H9 (cell line): ENCODE results near the gene FABP3. TPM values are rescaled to one million over a fixed set of nuclear protein-coding genes. Genes with fewer than 3 reads are reported as not detected.

Source experiments
- DNase-seq: peaks from one replicate; pipeline ENCODE4 v3.0.0-alpha.2; 2017
- H2AFZ ChIP-seq: one replicate; pipeline ENCODE4 v1.6.1; 2013; ENCODE audit warnings: mild to moderate bottlenecking, low read length, control low read depth, moderate library complexity
- H2AK5ac ChIP-seq: 2 replicates; pipeline ENCODE4 v1.6.1; 2013; ENCODE audit warnings: low read length, control low read depth, mixed read lengths; ENCODE audit not compliant: insufficient read length
- H2BK120ac ChIP-seq: one replicate; pipeline ENCODE4 v1.6.1; 2013; ENCODE audit warnings: low read depth, mild to moderate bottlenecking, low read length, control low read depth, inconsistent platforms; ENCODE audit not compliant: poor library complexity, severe bottlenecking
- H2BK12ac ChIP-seq: 2 replicates; pipeline ENCODE4 v1.6.1; 2013; ENCODE audit warnings: low read length, control low read depth, mixed read lengths, low read depth; ENCODE audit not compliant: insufficient read length
- H2BK15ac ChIP-seq: 2 replicates; pipeline ENCODE4 v1.6.1; 2013; ENCODE audit warnings: low read depth, low read length, control low read depth
- H2BK20ac ChIP-seq: one replicate; pipeline ENCODE4 v1.6.1; 2013; ENCODE audit warnings: low read depth, mild to moderate bottlenecking, low read length, control low read depth, inconsistent platforms; ENCODE audit not compliant: poor library complexity, severe bottlenecking
- H2BK5ac ChIP-seq: 2 replicates; pipeline ENCODE4 v1.6.1; 2013; ENCODE audit warnings: low read length, control low read depth, mixed read lengths; ENCODE audit not compliant: insufficient read length
- H3K14ac ChIP-seq: 2 replicates; pipeline ENCODE4 v1.6.1; 2013; ENCODE audit warnings: low read length, control low read depth; ENCODE audit not compliant: insufficient read depth
- H3K18ac ChIP-seq: 2 replicates; pipeline ENCODE4 v1.6.1; 2013; ENCODE audit warnings: low read depth, mild to moderate bottlenecking, mixed read lengths, low read length, control low read depth; ENCODE audit not compliant: insufficient read length
- H3K23ac ChIP-seq: 2 replicates; pipeline ENCODE4 v1.6.1; 2013; ENCODE audit warnings: low read length, control low read depth, mixed read lengths, low read depth; ENCODE audit not compliant: insufficient read length
- H3K23me2 ChIP-seq: 2 replicates; pipeline ENCODE4 v1.6.1; 2013; ENCODE audit warnings: low read depth, mild to moderate bottlenecking, mixed read lengths, low read length, control low read depth; ENCODE audit not compliant: insufficient read length, poor library complexity, severe bottlenecking
- H3K27ac ChIP-seq: 2 replicates; pipeline ENCODE4 v1.5.1; 2013; ENCODE audit warnings: low read length, control low read depth, mixed read lengths, low read depth; ENCODE audit not compliant: insufficient read length
- H3K27me3 ChIP-seq: 2 replicates; pipeline ENCODE4 v1.6.1; 2013; ENCODE audit warnings: low read length, control low read depth, inconsistent platforms; ENCODE audit not compliant: insufficient read depth
- H3K4ac ChIP-seq: 2 replicates; pipeline ENCODE4 v1.6.1; 2013; ENCODE audit warnings: low read depth, mild to moderate bottlenecking, control low read depth, inconsistent platforms, low read length, moderate library complexity
- H3K4me1 ChIP-seq: 2 replicates; pipeline ENCODE4 v1.6.1; 2013; ENCODE audit warnings: low read length, control low read depth, inconsistent platforms; ENCODE audit not compliant: insufficient read depth
- H3K4me2 ChIP-seq: 2 replicates; pipeline ENCODE4 v1.6.1; 2013; ENCODE audit warnings: low read length, control low read depth, mixed read lengths; ENCODE audit not compliant: insufficient read length, insufficient read depth
- H3K56ac ChIP-seq: 2 replicates; pipeline ENCODE4 v1.6.1; 2013; ENCODE audit warnings: low read depth, mild to moderate bottlenecking, mixed read lengths, low read length, control low read depth; ENCODE audit not compliant: insufficient read length
- H3K79me1 ChIP-seq: 2 replicates; pipeline ENCODE4 v1.6.1; 2013; ENCODE audit warnings: low read depth, mild to moderate bottlenecking, moderate library complexity, low read length, control low read depth, inconsistent platforms; ENCODE audit not compliant: insufficient read depth, poor library complexity, severe bottlenecking
- H3K79me2 ChIP-seq: 2 replicates; pipeline ENCODE4 v1.6.1; 2013; ENCODE audit warnings: low read length, control low read depth, inconsistent platforms; ENCODE audit not compliant: insufficient read depth
- H3K9ac ChIP-seq: 2 replicates; pipeline ENCODE4 v1.6.1; 2013; ENCODE audit warnings: low read length, control low read depth, mixed read lengths; ENCODE audit not compliant: insufficient read length; ENCODE audit errors: extremely low read depth
- H3K9me3 ChIP-seq: one replicate; pipeline ENCODE4 v1.6.1; 2013; ENCODE audit warnings: low read depth, low read length, inconsistent platforms; ENCODE audit not compliant: control insufficient read depth
- H3T11ph ChIP-seq: one replicate; pipeline ENCODE4 v1.6.1; 2013; ENCODE audit warnings: mild to moderate bottlenecking, low read length, control low read depth, inconsistent platforms
- H4K20me1 ChIP-seq: one replicate; pipeline ENCODE4 v1.6.1; 2013; ENCODE audit not compliant: control insufficient read depth, insufficient read length, insufficient read depth
- H4K5ac ChIP-seq: 2 replicates; pipeline ENCODE4 v1.6.1; 2013; ENCODE audit warnings: low read depth, mild to moderate bottlenecking, mixed read lengths, low read length, control low read depth; ENCODE audit not compliant: insufficient read length
- H4K8ac ChIP-seq: replicated peaks from 2 replicates; pipeline ENCODE4 v1.6.1; 2013; ENCODE audit warnings: low read length, control low read depth, mixed read lengths, low read depth; ENCODE audit not compliant: insufficient read length
- H4K91ac ChIP-seq: 2 replicates; pipeline ENCODE4 v1.6.1; 2013; ENCODE audit warnings: low read depth, mild to moderate bottlenecking, moderate library complexity, mixed read lengths, low read length, control low read depth; ENCODE audit not compliant: insufficient read length
- H3K27ac Mint-ChIP-seq, 3 experiments: 2 replicates in 2 of 3; 3 replicates in 1 of 3; pipeline ENCODE4 v1.8.0; 2020 to 2021; ENCODE audit warnings: mixed read lengths in 3 of 3, mild to moderate bottlenecking in 1 of 3, moderate library complexity in 1 of 3
- H3K27me3 Mint-ChIP-seq: 2 replicates; pipeline ENCODE4 v1.8.0; 2021; ENCODE audit warnings: low read depth, mild to moderate bottlenecking, moderate library complexity, mixed read lengths
- H3K36me3 Mint-ChIP-seq, 3 experiments: 2 replicates in 2 of 3; 3 replicates in 1 of 3; pipeline ENCODE4 v1.8.0; 2020 to 2021; ENCODE audit warnings: low read depth in 3 of 3, mixed read lengths in 3 of 3; ENCODE audit not compliant: insufficient read depth in 1 of 3
- H3K4me1 Mint-ChIP-seq, 2 experiments: 2 replicates each; pipeline ENCODE4 v1.8.0; 2020; ENCODE audit warnings: mixed read lengths in 2 of 2
- H3K4me3 Mint-ChIP-seq, 2 experiments: 2 replicates in 1 of 2; 3 replicates in 1 of 2; pipeline ENCODE4 v1.8.0; 2020 to 2021; ENCODE audit warnings: mild to moderate bottlenecking in 2 of 2, mixed read lengths in 2 of 2, moderate library complexity in 1 of 2
- H3K9me3 Mint-ChIP-seq, 2 experiments: 2 replicates in 1 of 2; 3 replicates in 1 of 2; pipeline ENCODE4 v1.8.0; 2020; ENCODE audit warnings: mild to moderate bottlenecking in 2 of 2, mixed read lengths in 2 of 2, moderate library complexity in 1 of 2
- WGBS: extraction: QIAGEN DNeasy Blood & Tissue Kit; methylation state at CpG from one replicate; pipeline ENCODE4 v1.1.7; 2013; ENCODE audit warnings: missing lambda C conversion rate, low lambda C conversion rate, mixed read lengths; ENCODE audit not compliant: insufficient read length; ENCODE audit errors: extremely low coverage; 5-methylcytosine and 5-hydroxymethylcytosine counted together
- total RNA-seq: library from RNA; stranded (reverse); gene quantifications from 2 replicates; pipeline ENCODE4 v1.2.1, GENCODE V29; 2021
- TF ChIP-seq, protein P1 (sequence below): fragments of 200-600 bp; sonication (generic); conservative IDR thresholded peaks from 3 replicates; pipeline ENCODE4 v1.8.0; 2021; ENCODE audit warnings: antibody characterized with exemption, mild to moderate bottlenecking

Gene FABP3
- total RNA-seq, 1 experiment from 2014 or later = 9.0 TPM

- Histone ChIP-seq H3K27me3 (no peaks in the 10 kb centered on the region), H3K23me2 (no peaks in the 10 kb centered on the region), H2AFZ (no peak overlapping the region), H2BK15ac (no peak overlapping the region), H3K4me1 (no peaks in the 10 kb centered on the region), H3T11ph (no peak overlapping the region), H3K18ac (no peak overlapping the region), H3K27ac (no peak overlapping the region), H3K4me2 (no peak overlapping the region), H3K14ac (no peak overlapping the region), H2BK120ac (no peak overlapping the region), H2BK12ac (no peak overlapping the region), H2AK5ac (no peak overlapping the region), H3K9me3 (no peaks in the 10 kb centered on the region), H4K20me1 (no peaks in the 10 kb centered on the region), H4K91ac (no peak overlapping the region), H3K79me2 (no peaks in the 10 kb centered on the region), H3K4ac (no peak overlapping the region), H3K79me1 (no peaks in the 10 kb centered on the region), H4K5ac (no peak overlapping the region), H3K9ac (no peak overlapping the region), H3K23ac (no peak overlapping the region), H3K56ac (no peak overlapping the region), H2BK20ac (no peak overlapping the region), H4K8ac (no peak overlapping the region), H2BK5ac (no peak overlapping the region)
- no CpG with 5 or more reads among the region's 6 CpGs for WGBS
- no peak for DNase-seq
- peaks cover 4% of the 10 kb centered on the region; the same call in 1 of the 2 replicates for H3K27me3 Mint-ChIP-seq
- no peaks in the 10 kb centered on the region for H3K36me3 Mint-ChIP-seq
- peaks cover 3 to 6% of the 10 kb centered on the region in 2 experiments; a peak in 1 of 4 replicates for H3K4me1 Mint-ChIP-seq
- H3K9me3 Mint-ChIP-seq = no peaks in the 10 kb centered on the region
- no peak overlapping the region for H3K27ac Mint-ChIP-seq
- no peak overlapping the region for H3K4me3 Mint-ChIP-seq
- TF ChIP-seq, protein P1, sequence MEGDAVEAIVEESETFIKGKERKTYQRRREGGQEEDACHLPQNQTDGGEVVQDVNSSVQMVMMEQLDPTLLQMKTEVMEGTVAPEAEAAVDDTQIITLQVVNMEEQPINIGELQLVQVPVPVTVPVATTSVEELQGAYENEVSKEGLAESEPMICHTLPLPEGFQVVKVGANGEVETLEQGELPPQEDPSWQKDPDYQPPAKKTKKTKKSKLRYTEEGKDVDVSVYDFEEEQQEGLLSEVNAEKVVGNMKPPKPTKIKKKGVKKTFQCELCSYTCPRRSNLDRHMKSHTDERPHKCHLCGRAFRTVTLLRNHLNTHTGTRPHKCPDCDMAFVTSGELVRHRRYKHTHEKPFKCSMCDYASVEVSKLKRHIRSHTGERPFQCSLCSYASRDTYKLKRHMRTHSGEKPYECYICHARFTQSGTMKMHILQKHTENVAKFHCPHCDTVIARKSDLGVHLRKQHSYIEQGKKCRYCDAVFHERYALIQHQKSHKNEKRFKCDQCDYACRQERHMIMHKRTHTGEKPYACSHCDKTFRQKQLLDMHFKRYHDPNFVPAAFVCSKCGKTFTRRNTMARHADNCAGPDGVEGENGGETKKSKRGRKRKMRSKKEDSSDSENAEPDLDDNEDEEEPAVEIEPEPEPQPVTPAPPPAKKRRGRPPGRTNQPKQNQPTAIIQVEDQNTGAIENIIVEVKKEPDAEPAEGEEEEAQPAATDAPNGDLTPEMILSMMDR = no peak
Measured at GRCh38 chr1:31405578-31406245, 32.8 kb upstream of the FABP3 start.
